Kidney capillary endothelial cell (primary cell): Measurements from ENCODE around the gene TESPA1.

ENCODE experiments used
- DNase-seq: peaks from one replicate; pipeline ENCODE4 v3.0.0-alpha.2; 2018; ENCODE audit warnings: low spot score

The TESPA1 gene

DNA sequence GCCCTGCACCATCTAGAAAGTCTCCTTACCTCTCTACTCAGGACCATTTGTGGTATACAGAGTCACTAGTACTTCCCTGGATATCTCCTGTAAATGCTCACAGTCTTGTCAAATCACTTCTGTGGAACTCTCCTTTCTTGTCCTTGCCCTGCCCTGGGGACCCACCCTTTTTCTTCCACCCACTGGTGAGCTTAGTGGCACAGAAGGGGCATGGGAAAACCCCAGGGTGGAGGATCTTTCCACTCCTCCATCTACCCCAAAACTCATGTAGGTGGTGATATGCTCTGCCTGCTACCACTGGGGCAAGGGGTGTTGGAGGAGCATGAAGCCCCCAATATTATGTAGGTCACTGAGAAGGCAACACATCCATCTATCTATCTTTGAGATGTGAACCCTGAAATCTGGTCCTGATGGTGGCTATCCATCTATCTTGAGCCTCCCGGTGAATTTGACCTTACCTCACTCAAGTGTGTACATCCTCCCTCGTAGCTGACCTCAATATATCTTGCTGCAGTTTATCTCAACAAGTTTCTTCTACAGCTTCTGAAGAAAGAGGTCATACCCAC, 943 bp downstream of the TESPA1 start:
- DNase-seq = no peak

DNA sequence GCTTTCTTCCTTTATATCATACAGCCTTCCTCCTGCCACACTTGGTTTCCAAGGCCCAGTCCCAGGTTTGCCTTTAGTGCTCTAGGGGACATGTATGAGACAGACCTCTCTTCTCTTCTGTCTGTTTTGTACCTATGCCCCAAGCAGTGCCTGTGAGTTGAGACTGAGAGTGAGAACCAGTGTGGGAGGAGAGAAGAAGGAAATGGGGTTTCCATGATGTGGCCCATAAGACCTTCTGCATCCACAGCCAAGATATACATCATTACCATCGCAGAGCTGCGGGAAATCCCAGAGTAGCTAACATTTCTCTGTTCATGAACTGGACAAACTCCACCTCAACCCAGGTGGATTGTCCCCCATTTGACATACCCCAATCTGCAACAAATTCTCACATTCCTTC, 2.8 kb downstream of the TESPA1 start:
- DNase-seq = no peak

DNA sequence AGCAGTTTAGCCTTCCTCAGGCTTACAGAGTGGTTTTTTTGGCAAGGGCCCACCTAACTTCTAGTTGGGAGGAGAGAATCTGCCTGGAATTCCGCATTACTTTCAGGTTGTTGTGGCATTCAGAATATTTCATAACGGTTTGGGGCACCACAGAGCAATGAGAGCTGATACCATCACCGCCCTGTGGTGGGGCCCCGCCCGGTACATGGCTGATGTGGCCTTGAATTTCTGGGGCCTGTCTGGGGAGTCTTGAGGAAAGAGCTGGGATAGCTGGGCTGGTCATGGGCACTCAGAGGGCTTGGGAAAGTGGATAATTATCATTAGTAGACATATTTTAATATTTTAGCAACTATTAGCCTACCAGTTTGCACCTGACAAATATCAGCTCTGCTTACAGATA, 4.2 kb downstream of the TESPA1 start:
- DNase-seq = no peak

DNA sequence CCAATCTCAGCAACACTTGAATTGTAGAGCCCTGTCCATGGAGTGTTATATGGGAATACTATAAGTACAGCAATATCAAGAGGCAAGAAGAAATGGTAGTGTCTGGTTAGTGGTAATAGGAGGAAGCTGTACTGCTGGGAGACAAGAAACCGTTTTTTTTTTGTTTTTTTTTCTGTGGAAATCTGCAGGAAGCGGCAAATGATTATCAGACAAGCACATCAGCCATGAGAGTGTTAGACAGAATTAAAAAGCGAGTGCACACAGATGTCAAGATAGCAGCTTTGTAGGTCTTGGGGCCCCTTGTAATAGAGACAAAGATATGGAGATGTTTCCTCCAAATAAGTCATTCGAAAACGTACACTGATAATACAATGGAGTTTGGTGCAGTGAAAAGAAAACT, 6.7 kb downstream of the TESPA1 start:
- DNase-seq = no peak

DNA sequence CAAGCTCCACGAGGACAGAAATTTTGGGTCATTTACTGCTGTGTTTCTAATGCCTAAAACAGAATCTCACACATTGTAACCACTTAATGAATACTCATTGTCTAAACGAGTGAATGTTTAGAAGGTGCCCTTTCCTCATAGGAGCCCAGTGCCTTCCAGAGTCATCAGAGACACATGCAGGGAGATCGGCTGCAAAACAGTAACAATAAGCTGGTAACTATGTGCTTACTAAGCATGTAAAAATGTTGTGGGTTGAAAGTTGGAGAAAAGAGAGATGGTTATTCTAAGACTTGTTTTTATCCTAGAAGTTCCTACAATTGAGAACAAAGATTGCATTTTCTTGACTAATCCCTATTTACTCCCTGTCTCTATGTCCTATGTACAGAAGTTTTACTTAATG, 7.4 kb downstream of the TESPA1 start:
- DNase-seq = no peak

DNA sequence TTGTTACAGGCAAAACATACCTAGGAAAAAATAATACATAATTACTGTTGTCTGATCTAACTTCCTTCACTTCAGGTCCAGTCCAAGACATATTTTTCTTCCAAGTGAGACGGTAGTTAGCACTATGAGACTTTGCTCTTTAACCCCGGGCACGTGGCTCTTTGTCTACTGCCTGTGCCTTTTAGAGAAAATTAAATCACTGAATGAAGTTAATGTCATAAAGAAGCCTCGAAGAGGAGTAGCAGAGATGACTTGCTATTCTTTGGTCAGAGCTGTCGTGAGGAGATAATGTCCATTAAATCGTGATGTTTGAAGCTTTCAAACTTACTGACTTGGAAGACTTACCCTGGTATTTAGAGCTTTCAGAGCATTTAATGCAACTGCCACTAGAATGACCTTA, 8.7 kb downstream of the TESPA1 start:
- no peak for DNase-seq

DNA sequence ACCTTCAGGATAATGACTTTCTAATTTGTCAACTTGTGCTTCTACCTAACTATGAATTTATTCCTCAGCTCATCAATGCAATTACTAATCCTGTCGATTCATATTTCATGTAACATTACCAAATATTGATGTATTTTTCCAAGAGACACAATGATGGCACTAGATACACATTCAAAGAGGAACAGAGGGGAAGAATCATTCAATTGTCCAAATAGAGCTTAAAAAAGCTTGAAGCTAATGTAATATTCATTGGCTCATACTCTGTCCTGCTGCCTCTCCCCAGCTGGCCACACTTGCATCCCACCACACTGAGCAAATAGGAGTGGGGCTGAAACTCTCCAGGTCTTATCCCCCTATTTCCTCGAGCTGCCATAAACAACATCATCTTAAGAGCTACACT, 9.3 kb downstream of the TESPA1 start:
- DNase-seq = no peak

DNA sequence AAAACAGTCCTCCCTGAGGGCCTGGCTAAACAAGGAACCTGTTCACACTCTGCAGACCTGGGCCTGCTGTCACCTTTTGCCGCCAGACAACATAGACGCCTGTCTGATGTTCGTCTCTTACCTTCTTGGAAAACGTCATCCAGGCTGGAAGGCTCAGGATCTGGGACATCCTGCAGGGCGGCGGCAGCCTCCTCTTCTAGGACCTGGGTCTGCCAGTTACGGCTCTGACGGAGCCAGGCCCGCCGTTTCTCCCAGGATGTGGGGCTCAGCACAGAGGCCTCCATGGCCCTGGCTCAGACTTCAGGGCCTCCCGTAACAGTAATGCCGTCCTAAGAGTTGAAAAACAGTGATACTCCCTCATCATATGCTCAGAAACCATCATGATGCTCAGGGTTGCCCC, 10.3 kb downstream of the TESPA1 start:
- DNase-seq = no peak

DNA sequence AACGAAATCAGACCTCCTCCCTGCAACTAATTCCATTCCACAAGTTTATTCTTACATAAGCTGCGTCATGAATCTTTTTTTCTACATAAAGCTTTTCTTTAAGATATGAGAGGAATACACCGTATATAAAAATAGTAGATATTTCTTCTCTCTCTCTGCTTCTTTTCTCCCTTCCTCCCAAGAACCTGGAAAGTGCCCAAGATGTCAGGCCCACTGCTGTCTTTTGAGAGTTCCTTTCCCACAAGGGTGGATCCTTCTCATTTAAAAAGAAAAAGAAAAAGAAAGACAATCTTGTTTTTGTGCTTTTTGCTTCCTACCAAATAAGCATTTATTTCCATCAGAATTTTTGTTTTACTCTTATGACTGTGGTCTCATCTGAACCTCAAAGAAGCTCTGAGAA, 11.0 kb downstream of the TESPA1 start:
- DNase-seq = no peak

DNA sequence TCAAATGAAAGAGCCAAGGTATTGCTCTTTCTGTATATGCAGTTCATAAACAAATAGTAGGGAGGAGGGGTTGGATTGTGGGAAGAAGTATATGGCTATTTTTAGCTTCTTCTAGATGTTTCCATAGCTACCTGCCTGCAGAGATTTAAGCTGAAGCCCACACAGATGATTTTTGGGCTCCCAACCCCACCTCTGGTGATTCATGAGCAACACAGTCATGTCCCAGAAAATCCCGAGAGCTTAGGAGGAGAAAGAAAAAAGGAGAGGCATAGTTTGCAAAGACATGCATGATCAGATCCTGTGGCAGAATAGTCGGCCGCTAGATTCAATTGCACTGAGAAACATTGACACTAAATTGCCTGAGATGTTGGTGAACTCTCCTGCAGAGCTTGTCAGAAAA, 13.8 kb downstream of the TESPA1 start:
- no peak for DNase-seq

DNA sequence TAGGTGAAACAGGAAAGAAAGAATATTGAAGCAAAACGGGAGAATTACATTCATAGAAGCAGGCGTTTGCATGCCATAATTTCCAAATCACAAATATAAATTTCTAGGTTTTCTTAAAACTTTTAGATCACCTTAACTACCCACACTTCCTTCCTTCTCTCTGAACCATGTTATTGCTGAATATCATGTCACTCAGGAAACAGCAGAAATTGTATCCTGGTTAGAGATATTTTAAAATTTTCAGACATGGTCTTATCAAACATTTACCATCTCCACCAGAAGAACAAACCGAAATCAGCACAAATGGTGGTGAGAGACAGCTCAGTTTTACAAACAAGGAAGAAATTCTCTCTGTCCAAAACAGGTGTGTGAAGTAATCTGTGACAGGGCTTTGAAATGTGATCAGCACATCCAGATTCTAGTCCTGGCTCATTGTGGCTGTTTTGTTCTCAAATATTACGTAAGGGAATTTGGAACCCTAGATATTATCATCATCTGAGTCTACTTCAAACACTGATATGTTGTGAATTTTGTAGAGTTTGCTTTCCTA, 16.3 kb downstream of the TESPA1 start:
- DNase-seq = no peak

DNA sequence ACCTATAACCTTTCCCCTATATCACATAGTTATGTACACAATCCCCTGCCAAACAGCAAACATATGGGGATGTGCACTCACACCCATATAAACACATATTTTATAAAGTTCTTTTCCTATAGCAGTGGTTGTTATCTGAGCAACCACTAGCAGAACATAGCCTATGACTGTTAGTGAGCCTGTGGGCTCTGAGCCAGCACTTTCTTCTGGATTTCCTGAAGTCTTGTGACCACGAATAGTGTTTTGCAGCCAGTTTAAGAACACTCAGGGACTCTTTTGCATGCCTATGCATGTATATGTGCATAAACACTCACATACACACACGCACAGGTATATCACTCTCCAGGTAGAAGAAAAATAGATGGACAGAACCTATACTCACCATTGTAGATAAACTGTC, 17.1 kb downstream of the TESPA1 start:
- no peak for DNase-seq

DNA sequence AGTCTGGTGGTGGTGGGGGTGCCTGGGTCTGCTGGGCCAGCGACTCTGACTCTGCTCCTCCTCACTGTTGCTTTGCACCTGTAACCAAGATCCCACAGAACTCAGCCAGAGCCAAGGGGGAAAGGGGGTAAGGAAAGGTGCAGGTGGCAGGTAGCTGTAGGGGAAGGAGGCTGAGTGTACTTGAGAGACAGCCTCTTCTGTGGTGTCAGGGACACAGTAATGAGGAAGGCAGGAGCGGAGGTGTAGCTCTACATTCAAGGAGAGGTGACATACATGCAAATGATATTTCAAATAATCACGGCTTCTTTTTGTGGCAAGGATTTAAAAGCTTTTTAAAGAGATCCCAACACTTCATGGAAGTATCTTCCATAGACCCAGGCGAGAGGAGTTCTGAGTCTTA, 23.4 kb downstream of the TESPA1 start:
- DNase-seq = no peak

DNA sequence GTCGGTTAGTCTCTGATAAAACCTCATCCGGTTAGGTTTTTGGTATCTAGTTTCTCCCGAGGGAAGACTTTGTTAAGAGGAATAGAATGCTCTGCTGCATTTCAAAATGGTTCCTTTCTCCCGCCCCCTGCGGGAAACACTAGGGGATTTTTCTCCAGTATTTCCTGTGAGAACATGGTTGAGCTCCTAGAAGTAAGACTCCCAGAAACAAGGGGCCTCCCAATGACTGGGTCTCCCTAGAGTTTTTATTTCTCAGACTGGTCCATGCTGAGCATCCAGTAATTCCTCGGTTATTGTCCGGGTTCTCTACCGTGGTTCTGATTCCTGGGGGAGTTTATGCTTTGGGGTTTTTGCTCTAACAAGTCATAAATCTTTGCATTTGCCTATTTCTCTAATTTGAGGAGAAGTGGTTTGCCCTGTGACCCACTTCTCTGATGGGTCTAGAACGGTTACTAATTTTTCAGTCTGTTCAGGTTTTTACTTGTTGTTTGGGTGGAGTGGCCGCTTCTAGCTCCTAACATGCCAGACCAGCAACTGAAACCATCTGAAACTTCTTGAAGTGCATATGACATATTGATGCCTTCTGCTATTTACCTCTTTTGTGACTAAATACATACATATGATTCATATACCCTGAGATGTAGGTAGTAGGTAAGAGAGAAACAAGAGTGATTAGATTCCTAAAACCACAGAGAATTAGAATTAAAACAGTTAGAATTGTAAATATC, 25.1 kb downstream of the TESPA1 start:
- DNase-seq = no peak

DNA sequence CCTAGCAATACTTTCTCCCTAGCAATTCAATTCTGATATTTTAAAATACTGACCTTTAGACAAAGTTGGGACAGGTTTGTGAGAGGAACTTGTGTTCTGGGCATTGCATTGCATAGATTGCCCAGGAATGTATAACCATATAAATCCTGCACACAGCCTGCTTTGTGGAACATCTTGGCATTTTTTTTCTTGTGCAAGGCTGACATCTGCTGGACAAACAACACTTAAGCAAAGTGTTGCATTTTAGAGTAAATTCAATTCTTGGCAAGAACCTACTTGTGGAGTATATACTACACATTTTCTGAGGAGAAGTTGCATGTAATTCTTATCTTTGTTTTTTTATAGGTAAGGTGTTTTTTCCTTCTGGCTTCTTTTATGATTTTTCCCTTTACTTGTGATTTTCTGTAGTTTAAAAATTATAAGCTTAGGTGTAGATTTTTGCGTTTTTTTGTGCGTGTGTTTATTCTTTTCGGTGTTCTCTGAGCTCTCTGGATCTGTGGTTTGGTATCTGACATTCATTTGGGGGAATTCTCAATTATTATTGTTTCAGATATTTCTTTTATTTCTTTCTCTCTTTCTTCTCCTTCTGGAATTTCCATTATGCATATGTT, 26.4 kb downstream of the TESPA1 start:
- peak; percentile 60 for DNase-seq

DNA sequence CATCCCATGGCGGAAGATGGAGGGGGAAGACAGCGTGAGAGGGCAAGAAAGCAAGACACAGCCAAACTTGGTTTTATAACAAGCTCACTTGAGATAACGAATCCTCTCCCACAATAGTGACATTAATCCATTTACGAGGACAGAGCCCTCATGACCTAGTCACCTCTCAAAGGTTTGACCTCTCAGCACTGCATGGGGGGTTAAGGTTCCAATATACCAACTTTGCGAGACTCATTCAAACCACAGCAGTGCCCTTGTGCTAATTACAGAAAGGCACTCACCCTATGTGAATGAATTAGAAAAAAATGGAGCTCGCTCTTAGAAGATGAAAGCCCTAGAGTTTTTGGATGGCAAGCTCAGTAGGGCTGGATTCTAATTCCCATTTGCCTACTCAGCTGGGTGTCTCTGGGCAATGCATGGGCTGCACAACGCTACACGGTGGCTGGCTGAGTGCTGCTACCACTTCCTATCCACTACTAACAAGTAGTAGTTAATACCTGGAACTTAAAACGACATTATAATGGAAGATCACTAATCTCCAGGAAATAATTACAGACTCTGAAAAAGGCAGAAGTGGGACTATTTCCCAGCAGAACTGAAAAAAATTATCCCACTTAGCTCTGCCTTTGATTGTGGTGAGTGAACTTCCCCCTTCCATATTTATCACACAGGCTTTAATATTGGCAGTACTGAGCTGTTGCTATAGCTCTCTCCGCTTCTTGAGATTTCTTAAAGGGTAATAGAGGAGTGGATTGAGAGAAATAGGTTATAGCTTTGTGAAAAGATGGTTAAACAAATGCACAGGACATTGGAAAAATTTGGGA, 27.5 kb downstream of the TESPA1 start:
- DNase-seq = no peak

DNA sequence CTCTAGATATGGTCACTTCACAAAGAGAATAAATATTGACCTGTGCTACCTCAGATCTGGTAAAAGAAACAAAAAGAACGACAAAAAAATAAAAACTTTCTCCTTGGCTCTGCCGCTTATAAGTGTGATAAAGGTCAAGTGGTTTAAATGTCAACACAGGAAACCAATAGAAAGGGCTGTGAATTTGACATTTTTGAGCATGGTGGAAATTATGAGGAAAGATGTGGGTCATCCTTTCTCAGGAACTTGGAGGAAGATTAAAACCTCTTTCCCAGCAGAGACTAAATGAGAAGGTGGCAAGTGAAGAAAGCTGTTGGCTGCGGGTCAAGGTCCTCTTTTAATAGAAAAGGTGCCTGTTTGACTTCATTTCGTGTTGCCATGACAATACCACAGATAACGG, 28.2 kb downstream of the TESPA1 start:
- no peak for DNase-seq

DNA sequence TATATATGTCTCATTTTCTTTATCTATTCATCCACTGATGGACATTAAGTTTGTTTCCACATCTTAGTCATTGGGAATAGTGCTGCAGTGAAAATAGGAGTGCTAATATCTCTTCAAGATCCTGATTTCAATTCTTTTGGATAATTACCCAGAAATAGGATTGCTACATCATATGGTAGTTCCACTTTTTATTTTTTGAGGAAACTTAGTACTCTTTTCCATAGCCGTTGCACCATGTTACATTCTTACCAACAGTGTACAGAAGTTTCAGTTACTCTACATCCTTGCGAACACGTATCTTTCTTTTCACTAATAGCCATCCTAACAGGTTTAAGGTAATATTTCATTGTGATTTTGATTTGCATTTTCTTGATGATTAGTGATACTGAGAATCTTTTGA, 29.8 kb downstream of the TESPA1 start:
- no peak for DNase-seq

DNA sequence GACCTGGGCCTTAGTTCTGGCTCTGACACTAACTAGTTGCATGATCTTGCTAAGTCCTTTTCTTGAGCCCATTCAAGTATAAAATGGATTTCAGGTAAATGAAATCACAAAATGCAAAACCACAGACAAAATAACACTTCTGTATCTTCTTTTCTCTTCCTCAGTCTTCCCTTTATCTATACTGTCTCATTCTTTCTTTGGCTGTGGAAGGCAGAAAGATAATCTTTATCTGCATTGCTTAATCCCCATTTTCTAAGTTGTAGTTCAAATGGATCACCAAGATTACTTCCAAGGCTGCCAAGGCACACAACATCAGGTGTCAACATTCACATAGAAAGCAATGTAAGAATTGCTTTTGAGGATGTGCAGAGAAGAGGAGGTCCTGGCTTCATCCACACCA, 30.3 kb downstream of the TESPA1 start:
- DNase-seq = no peak

DNA sequence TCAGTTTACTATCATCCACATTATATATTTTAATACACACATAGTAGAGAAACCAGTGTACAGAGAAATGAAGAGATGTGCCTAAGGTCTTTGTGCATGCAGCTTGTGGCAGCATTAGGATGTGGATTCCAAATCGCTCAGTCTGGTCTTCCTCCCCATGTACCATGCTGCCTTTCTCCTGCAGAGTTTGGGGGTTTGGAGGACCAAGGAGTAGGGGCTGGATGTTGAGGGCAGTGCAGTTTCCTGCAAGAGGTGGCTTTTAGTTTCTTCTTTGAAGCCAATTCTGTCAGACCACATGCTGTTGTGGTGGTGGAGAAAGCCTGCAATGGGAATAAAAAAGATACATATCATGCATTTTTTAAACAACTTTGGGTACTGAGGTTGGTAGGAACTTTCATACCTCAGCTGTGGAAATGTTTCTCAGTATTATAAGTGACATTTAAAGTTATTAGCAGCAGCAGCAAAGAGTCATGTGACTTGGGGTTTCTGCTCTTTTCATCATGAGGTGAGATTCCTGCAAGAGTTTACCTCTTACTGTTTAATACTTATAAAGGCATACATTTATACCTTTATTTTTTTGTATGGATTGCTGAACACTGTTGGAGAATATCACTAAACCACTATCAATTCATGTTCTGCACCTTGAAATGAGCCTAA, 34.4 kb downstream of the TESPA1 start:
- DNase-seq = no peak

DNA sequence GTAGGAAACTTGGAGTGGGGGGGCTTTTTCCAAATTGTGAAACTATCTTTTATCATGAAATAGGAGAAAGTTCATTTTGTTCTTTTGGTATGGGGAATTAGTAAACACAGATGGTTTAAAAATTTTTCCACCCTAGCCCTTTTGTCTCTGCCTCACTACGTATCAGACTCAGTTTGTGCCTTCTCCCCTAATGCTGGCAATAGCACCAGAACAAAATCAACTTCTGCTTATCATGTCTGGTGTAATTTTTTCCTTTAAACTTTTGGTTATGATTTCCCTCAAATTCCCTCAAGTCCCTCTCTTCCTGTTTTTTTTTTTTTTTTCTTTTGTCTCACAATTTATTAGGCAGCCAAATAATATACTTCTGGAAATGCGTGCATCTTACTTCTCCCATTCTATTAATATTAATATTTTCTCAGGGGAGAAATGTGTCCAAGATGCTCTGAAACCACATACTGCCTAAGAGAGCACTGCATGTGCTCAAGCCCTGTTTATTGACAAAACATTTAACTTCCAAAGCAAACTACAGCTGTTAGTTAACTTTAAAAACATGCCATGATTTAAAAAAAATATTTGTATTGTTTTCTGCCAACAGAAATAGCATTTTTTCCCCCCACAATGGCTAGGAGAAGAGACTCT, 35.4 kb downstream of the TESPA1 start:
- no peak for DNase-seq

DNA sequence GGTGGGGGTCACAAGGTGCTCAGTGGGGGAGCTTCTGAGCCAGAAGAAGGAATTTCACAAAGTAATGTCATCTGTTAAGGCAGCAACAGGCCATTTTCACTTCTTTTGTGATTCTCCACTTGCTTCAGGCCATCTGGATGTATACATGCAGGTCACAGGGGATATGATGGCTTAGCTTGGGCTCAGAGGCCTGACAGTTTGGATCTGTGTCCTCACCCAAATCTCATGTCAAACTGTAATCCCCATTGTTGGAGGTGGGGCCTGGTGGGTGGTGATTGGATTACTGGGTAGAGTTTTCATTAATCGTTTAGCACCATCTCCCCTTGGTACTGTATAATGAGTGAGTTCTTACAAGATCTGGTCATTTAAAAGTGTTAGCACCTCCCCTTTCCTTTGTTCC, 36.4 kb downstream of the TESPA1 start:
- no peak for DNase-seq
